ENCODE measurements around the gene IARS2.

DNA sequence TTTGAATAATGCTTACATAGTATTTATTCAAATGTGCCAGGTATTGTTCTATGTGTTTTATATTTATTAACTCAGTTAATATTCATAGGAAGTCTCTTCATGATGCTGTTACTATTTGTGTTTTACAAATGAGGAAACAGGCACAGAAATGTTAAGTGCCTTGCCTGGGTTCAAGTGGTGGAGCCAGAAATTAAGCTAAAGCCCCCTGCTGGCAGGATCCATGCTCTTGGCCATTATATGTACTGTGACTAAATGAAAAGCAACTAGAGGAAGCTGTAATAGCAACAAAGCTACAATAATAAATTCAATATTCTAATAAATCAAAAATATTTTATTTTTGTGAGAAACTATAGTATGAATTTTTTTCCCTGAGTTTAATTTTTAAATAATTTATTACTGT, 30.0 kb downstream of the IARS2 start:
- TF ChIP-seq, protein P1, sequence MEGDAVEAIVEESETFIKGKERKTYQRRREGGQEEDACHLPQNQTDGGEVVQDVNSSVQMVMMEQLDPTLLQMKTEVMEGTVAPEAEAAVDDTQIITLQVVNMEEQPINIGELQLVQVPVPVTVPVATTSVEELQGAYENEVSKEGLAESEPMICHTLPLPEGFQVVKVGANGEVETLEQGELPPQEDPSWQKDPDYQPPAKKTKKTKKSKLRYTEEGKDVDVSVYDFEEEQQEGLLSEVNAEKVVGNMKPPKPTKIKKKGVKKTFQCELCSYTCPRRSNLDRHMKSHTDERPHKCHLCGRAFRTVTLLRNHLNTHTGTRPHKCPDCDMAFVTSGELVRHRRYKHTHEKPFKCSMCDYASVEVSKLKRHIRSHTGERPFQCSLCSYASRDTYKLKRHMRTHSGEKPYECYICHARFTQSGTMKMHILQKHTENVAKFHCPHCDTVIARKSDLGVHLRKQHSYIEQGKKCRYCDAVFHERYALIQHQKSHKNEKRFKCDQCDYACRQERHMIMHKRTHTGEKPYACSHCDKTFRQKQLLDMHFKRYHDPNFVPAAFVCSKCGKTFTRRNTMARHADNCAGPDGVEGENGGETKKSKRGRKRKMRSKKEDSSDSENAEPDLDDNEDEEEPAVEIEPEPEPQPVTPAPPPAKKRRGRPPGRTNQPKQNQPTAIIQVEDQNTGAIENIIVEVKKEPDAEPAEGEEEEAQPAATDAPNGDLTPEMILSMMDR (IDR thresholded peaks at IDR 0.05; ENCODE audit: extremely low read depth in 1 of 2, insufficient read depth in 1 of 2, low read depth in 1 of 2, low read length in 2 of 2) = peak; percentile 28 to 31
- TF ChIP-seq GATA2 (IDR thresholded peaks at IDR 0.05; ENCODE audit: insufficient read depth, insufficient read length, low read depth, low read length) (no peak), POLR2AphosphoS5 (IDR thresholded peaks at IDR 0.05; ENCODE audit: insufficient read depth, low read depth, low read length) (no peak), POLR2A (IDR thresholded peaks at IDR 0.05; ENCODE audit: low read depth, low read length) (no peak), JUN (IDR thresholded peaks at IDR 0.05; ENCODE audit: borderline replicate concordance, insufficient read depth, insufficient read length, low read depth) (no peak)

All from endothelial cell of umbilical vein (primary cell).